GM23248 (cell line): ENCODE data around the gene WFDC12. TPM values are rescaled to one million over a fixed set of nuclear protein-coding genes. Genes with fewer than 3 reads are reported as not detected.

Experiments
- DNase-seq: peaks from one replicate; pipeline ENCODE4 v3.0.0-alpha.2; 2015
- H2AFZ ChIP-seq: fragments of 200-600 bp; sonication (generic); 2 replicates; pipeline ENCODE4 v1.6.1; 2016; ENCODE audit warnings: antibody characterized with exemption
- H3F3A ChIP-seq: fragments of 200-600 bp; sonication (generic); 2 replicates; pipeline ENCODE4 v1.6.1; 2016; ENCODE audit warnings: mild to moderate bottlenecking, antibody characterized with exemption, mixed run types; ENCODE audit not compliant: insufficient read depth
- H3K27ac ChIP-seq: fragments of 200-600 bp; sonication (generic); 2 replicates; pipeline ENCODE4 v1.5.1; 2016; ENCODE audit warnings: mild to moderate bottlenecking
- H3K27me3 ChIP-seq: fragments of 200-600 bp; sonication (generic); replicated peaks from 2 replicates; pipeline ENCODE4 v1.6.1; 2016; ENCODE audit warnings: mild to moderate bottlenecking; ENCODE audit not compliant: insufficient read depth
- H3K36me3 ChIP-seq: fragments of 200-600 bp; sonication (generic); 2 replicates; pipeline ENCODE4 v1.6.1; 2016; ENCODE audit warnings: low read depth, mild to moderate bottlenecking
- H3K4me1 ChIP-seq: fragments of 200-600 bp; sonication (generic); 2 replicates; pipeline ENCODE4 v1.6.1; 2016; ENCODE audit warnings: mild to moderate bottlenecking; ENCODE audit not compliant: insufficient read depth
- H3K4me2 ChIP-seq: fragments of 200-600 bp; sonication (generic); one replicate; pipeline ENCODE4 v1.6.1; 2016; ENCODE audit warnings: mild to moderate bottlenecking; ENCODE audit not compliant: unreplicated experiment
- H3K4me3 ChIP-seq: fragments of 200-600 bp; sonication (generic); 2 replicates; pipeline ENCODE4 v1.5.1; 2016; ENCODE audit warnings: mild to moderate bottlenecking
- H3K79me2 ChIP-seq: fragments of 200-600 bp; sonication (generic); 2 replicates; pipeline ENCODE4 v1.6.1; 2016; ENCODE audit warnings: mild to moderate bottlenecking; ENCODE audit not compliant: insufficient read depth
- H3K9ac ChIP-seq: fragments of 200-600 bp; sonication (generic); 2 replicates; pipeline ENCODE4 v1.6.1; 2016; ENCODE audit warnings: mild to moderate bottlenecking
- H3K9me2 ChIP-seq: fragments of 200-600 bp; sonication (generic); 2 replicates; pipeline ENCODE4 v1.6.1; 2016; ENCODE audit warnings: mixed run types, mild to moderate bottlenecking, moderate library complexity; ENCODE audit not compliant: insufficient read depth
- H3K9me3 ChIP-seq: fragments of 200-600 bp; sonication (generic); one replicate; pipeline ENCODE4 v1.6.1; 2017; ENCODE audit warnings: low read depth
- H4K20me1 ChIP-seq: fragments of 200-600 bp; sonication (generic); 2 replicates; pipeline ENCODE4 v1.6.0; 2016; ENCODE audit not compliant: insufficient read depth
- EZH2 ChIP-seq: fragments of 200-600 bp; sonication (generic); IDR thresholded peaks from 2 replicates; pipeline ENCODE4 v1.6.1; 2018; ENCODE audit warnings: antibody characterized with exemption, mild to moderate bottlenecking; ENCODE audit not compliant: insufficient read depth, poor library complexity, severe bottlenecking
- EZH2phosphoT487 ChIP-seq: fragments of 200-600 bp; sonication (generic); IDR thresholded peaks from 2 replicates; pipeline ENCODE4 v1.6.1; 2018; ENCODE audit warnings: antibody characterized with exemption, moderate library complexity, mild to moderate bottlenecking, low read depth; ENCODE audit not compliant: insufficient read depth
- WGBS, 2 experiments: methylation state at CpG; one replicate each; pipeline ENCODE4 v1.1.6; 2015 to 2017; ENCODE audit warnings: low lambda C conversion rate in 2 of 2, low coverage in 1 of 2; ENCODE audit errors: missing lambda C conversion rate in 2 of 2; 5-methylcytosine and 5-hydroxymethylcytosine counted together
- in situ Hi-C: fragments of 300-500 bp; cut with MboI; formaldehyde crosslinking; loops from 2 replicates; pipeline ENCODE4 v1.15.0; 2020
- polyA plus RNA-seq: library from polyadenylated mRNA; unstranded; fragments of >200 nt; fragmentation: Nextera tagmentation; extraction: Ambion mirVana; gene quantifications from 2 replicates; pipeline ENCODE4 v1.2.1, GENCODE V29; 2016
- total RNA-seq: library from RNA; depleted of rRNA; stranded (reverse); fragments of >200 nt; shearing (Covaris generic); gene quantifications from 2 replicates; pipeline ENCODE4 v1.2.3, GENCODE V29; 2014

Gene WFDC12
- total and polyA plus RNA-seq, 2 experiments from 2014 or later, result not detected

DNA sequence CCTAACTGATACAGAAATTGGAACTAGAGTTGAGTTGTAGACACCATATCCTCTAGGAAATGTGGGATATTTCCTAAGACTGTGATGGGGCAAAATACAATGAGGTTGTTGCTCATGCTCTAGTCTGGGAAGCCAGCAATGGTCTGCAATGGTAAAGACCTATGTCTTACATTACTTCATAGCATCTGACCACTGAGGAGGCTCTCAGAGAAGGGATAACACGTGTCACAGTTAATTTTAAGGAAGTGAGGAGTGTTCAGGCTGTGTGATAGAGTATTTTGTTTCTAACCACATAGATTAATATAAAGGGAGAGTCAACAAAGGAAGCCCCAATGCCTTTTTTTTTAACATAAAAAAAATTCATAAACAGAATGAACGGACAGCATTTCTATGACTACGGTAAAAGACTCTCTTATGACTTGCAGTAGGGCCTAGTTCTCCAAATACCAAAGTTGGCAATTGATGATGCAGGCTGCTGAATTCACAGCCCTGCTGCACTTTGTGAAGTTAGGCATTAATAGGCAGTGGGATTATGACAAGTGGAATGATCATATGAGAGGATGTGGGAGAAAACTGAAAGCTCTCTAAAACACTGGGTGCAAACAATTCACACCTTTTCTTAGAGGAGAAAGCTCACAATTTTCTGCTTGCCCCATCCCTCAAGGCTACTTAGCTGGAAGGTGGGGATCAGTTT, 37.0 kb downstream of the WFDC12 start:
- in situ Hi-C loops, result no loop called here
- peak overlapping the region; percentile 23; the same call in 1 of the 2 replicates for H3K4me3 ChIP-seq

DNA sequence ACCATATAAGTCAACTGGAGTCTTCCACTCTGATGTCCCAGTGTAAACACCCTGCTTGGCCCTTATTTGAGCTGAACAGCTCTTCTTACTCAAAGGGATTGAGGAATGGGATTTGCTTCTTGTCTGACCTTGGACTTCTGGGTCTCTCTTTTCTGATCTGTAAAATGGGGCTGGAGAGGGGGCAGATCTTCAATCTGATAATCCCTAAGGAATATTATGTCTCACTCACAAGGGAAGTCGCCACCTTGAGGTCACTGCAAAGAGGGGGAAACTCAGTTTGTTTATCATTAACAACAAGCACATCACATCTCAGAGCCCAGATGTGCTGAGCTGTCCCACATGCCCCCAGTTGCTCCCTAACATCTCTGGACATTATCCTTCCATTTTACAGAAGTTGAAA, 38.4 kb downstream of the WFDC12 start:
- in situ Hi-C loops, result no loop called here
- TF ChIP-seq EZH2phosphoT487, result no peak
- TF ChIP-seq EZH2, result no peak
- no peak for DNase-seq

More for the DNA sequence above, 37.0 kb downstream of the WFDC12 start:
- Histone ChIP-seq H3K9ac (peak overlapping the region; percentile 68; the same call in 1 of the 2 replicates), H3K27me3 (no peaks in the 10 kb centered on the region), H3K27ac (peak overlapping the region; percentile 94), H3K9me2 (peaks cover 7% of the 10 kb centered on the region; the same call in 1 of the 2 replicates), H3K4me1 (peaks cover 38% of the 10 kb centered on the region), H3K4me2 (peak overlapping the region; percentile 80), H4K20me1 (no peaks in the 10 kb centered on the region), H3F3A (peaks cover 48% of the 10 kb centered on the region), H3K36me3 (0 out of 2 replicates have a peak, but pooled peaks cover 6% of the 10 kb centered on the region), H3K79me2 (no peaks in the 10 kb centered on the region), H3K9me3 (no peaks in the 10 kb centered on the region), H2AFZ (no peak overlapping the region)
- DNase-seq, result peak; percentile 38
- TF ChIP-seq EZH2 (no peak), EZH2phosphoT487 (no peak)
- WGBS, 2 experiments, result 87 to 97% methylated on average over 3 of the region's 3 CpGs

DNA sequence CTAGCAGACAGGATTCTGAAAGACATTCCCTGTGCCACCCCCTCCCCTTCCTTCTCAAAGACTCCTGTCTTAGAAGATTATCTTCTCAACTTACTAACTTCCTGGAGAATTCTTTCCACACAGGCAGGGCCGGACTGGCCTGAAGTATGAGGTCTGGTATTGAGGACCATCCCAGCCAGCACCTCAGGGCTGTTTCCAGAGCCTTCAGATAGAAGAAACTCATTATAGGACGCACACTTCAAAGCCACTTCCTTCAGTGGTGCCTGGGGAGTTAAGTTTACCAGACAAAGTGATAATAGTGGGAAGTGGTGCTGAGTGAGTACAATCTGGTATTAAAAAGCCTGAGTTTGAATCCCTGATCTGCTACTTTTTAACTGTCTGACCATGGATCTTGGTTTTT, 39.0 kb downstream of the WFDC12 start:
- in situ Hi-C loops, result no loop called here
- H3K4me2 ChIP-seq, result no peak overlapping the region

More for the DNA sequence above, 38.4 kb downstream of the WFDC12 start:
- Histone ChIP-seq H3K4me1 (peaks cover 38% of the 10 kb centered on the region), H3K27me3 (no peaks in the 10 kb centered on the region), H3F3A (peaks cover 48% of the 10 kb centered on the region), H3K79me2 (no peaks in the 10 kb centered on the region), H3K9me2 (peaks cover 7% of the 10 kb centered on the region; the same call in 1 of the 2 replicates), H3K4me3 (no peak overlapping the region), H4K20me1 (no peaks in the 10 kb centered on the region), H3K9ac (no peak overlapping the region), H3K36me3 (0 out of 2 replicates have a peak, but pooled peaks cover 6% of the 10 kb centered on the region), H3K4me2 (no peak overlapping the region), H2AFZ (no peak overlapping the region), H3K9me3 (no peaks in the 10 kb centered on the region), H3K27ac (no peak overlapping the region)
- WGBS, 2 experiments, result 95 to 100% methylated on average over 1 of the region's 1 CpG

DNA sequence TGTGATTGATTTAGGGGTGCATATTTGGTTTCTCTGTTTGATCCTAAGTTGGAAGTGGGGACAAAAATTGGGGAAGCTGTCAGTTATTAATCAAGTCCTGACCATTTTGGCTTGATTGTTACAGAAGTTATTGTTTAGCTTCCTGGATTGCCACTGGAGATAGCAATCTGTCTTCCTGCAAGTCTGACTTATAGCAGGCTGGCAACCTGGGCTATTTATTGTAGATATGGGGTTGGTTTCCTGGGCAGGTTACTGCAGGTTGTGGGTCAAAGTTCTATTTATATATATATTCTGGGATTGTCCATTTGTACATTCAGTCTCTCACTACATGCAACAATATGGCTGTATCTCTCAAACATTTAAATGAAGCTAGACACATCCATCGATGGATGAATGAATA, 41.1 kb downstream of the WFDC12 start:
- no peak overlapping the region for H2AFZ ChIP-seq
- WGBS, 2 experiments, result 97 to 100% methylated on average over 1 of the region's 1 CpG
- H3K9ac ChIP-seq, result no peak overlapping the region
- H3K79me2 ChIP-seq, result no peaks in the 10 kb centered on the region
- H3K9me2 ChIP-seq, result peaks cover 7% of the 10 kb centered on the region; the same call in 1 of the 2 replicates
- no peak overlapping the region for H3K4me2 ChIP-seq
- TF ChIP-seq EZH2phosphoT487 (no peak), EZH2 (no peak)
- no peaks in the 10 kb centered on the region for H3K9me3 ChIP-seq
- peaks cover 26% of the 10 kb centered on the region for H3F3A ChIP-seq
- peaks cover 17% of the 10 kb centered on the region for H3K4me1 ChIP-seq
- H3K36me3 ChIP-seq, result peaks cover 6% of the 10 kb centered on the region; the same call in 1 of the 2 replicates
- H3K27ac ChIP-seq, result no peak overlapping the region
- DNase-seq, result no peak
- in situ Hi-C loops, result no loop called here
- H3K4me3 ChIP-seq, result no peak overlapping the region
- H4K20me1 ChIP-seq, result no peaks in the 10 kb centered on the region
- H3K27me3 ChIP-seq, result no peaks in the 10 kb centered on the region

More for the DNA sequence above, 39.0 kb downstream of the WFDC12 start:
- Histone ChIP-seq H4K20me1 (no peaks in the 10 kb centered on the region), H3K79me2 (no peaks in the 10 kb centered on the region), H3F3A (peaks cover 44% of the 10 kb centered on the region), H3K4me3 (no peak overlapping the region), H2AFZ (no peak overlapping the region), H3K9ac (no peak overlapping the region), H3K9me2 (peaks cover 7% of the 10 kb centered on the region; the same call in 1 of the 2 replicates), H3K36me3 (peaks cover 6% of the 10 kb centered on the region; the same call in 1 of the 2 replicates), H3K4me1 (peaks cover 34% of the 10 kb centered on the region), H3K9me3 (no peaks in the 10 kb centered on the region), H3K27me3 (no peaks in the 10 kb centered on the region), H3K27ac (no peak overlapping the region)
- no peak for TF ChIP-seq EZH2
- no peak for TF ChIP-seq EZH2phosphoT487
- no peak for DNase-seq
- 93 to 100% methylated on average over 2 of the region's 2 CpGs for WGBS, 2 experiments
